ENCODE results near the gene RGS1. TPM values are rescaled to one million over a fixed set of nuclear protein-coding genes. Genes with fewer than 3 reads are reported as not detected.

RGS1 gene
- total and polyA plus RNA-seq, 11 donors, result 0.28 to 20.4 (median 1.1) TPM; not detected in 1

DNA sequence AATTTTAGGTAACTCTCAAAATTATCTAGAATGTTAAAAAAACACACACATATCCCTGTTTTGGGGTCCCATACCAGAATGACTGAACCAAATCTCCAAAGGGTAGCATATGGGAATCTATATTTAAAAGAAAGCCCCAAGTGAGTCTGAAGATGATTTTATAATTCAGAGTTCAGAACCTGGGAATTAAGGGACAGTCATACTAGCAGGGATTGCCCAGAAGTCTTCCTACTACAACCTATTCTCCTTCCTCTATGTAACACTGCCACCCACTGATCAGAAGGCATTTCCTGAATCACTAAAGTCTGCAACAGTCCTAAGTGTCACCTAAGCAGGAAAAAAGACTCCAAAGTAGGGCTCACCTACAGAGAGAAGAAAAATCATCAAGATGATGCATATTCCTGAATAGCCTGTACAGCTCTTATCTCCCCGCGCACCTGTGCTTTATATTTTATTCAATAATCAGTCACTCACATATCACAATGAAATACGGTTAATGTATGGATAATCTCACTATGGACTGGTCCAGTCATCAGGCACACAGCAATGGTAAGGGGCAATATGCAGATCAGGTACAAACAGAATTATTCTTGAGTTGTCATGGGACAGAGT lies 4.9 kb downstream of the RGS1 start:
- Histone ChIP-seq H3K27ac (peak overlapping the region in 1 of 12 donors; percentile 71), H3K9me3 (no peaks in the 10 kb centered on the region), H3K4me3 (no peak overlapping the region), H3K36me3 (no peaks in the 10 kb centered on the region), H3K27me3 (no peaks in the 10 kb centered on the region), H3K4me1 (no peaks in the 10 kb centered on the region)
- DNase-seq, result no peak
- peak in 9 of 12 donors; percentile 8 to 50 (median 32) for TF ChIP-seq CTCF (IDR thresholded peaks at IDR 0.05)
- TF ChIP-seq POLR2A (IDR thresholded peaks at IDR 0.05), result no peak
- 91 to 94% (median 93%) methylated on average over 3 of the region's 3 CpGs for WGBS, 4 donors
- intact Hi-C loops (cut with DNase I), result no loop called here
- ATAC-seq, result peak in 3 of 4 donors; percentile 47 to 82 (median 81)

DNA sequence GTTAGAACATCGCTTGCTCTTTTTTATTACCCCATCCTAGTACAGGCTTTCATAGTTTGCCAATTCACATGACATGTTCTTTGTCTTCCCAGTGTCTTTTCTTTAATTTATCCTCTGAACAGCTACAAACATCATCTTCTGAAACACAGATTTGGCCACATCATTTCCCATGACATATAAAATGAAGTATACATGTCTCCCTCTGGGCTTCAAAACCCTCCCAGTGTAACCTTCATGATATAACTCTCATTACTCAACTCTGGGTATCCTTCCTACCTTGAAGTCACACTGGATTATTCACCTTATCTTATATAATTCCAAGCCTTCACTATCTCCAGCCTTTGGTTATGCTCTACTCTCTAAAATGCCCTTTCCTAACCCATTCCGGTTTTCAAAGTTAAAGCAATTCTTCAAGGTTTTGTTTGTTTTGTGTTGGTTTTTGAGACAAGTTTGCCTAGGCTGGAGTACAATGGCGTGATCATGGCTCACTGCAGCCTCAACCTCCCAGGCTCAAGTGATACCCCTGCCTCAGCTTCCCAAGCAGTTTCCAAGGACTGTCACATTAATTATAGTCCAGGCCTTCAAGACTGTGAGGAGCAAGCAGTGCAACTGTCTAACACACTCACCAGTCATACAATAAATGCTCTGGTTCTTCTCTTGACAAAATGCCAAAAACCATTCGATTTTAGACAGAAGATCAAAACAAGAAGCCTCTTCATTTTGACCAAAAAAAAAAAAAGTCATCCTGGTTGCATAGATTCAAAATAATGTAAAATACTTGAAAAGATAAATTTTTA lies 5.8 kb downstream of the RGS1 start:
- Histone ChIP-seq H3K9me3 (no peaks in the 10 kb centered on the region), H3K27me3 (no peaks in the 10 kb centered on the region), H3K4me1 (no peaks in the 10 kb centered on the region), H3K27ac (peak overlapping the region in 1 of 12 donors; percentile 71), H3K36me3 (no peaks in the 10 kb centered on the region), H3K4me3 (no peak overlapping the region)
- no peak for DNase-seq
- ATAC-seq, result no peak
- intact Hi-C loops (cut with DNase I), result no loop called here
- 85 to 90% (median 88%) methylated on average over 4 of the region's 4 CpGs for WGBS, 4 donors
- TF ChIP-seq CTCF (IDR thresholded peaks at IDR 0.05) (no peak), POLR2A (IDR thresholded peaks at IDR 0.05) (no peak)

DNA sequence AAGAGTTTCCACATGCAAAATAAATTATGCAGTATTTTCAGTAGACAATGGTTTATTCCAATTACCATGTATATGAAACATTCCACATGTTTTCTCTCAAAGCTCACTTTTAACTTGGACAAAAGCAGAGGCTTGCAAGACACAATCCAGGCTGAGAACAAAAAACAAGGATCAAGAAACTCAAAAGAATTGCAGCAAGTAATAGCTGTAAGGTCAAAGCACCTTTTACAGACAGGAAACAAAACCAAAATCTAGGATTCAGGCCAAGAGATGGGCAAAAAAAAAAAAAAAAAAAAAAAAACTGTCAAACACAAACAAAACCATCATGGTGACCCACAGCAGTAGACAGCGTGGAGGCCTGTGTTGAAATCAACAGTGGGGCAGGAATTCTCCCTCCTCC lies 9.3 kb downstream of the RGS1 start:
- Histone ChIP-seq H3K9me3 (no peaks in the 10 kb centered on the region), H3K4me1 (no peaks in the 10 kb centered on the region), H3K4me3 (no peak overlapping the region), H3K27ac (peak overlapping the region in 1 of 12 donors; percentile 6), H3K36me3 (no peaks in the 10 kb centered on the region), H3K27me3 (no peaks in the 10 kb centered on the region)
- 69 to 85% (median 80%) methylated on average over 1 of the region's 1 CpG for WGBS, 4 donors
- no peak for DNase-seq
- intact Hi-C loops (cut with DNase I), result no loop called here
- no peak for ATAC-seq
- no peak for TF ChIP-seq POLR2A (IDR thresholded peaks at IDR 0.05)
- TF ChIP-seq CTCF (IDR thresholded peaks at IDR 0.05), result no peak

DNA sequence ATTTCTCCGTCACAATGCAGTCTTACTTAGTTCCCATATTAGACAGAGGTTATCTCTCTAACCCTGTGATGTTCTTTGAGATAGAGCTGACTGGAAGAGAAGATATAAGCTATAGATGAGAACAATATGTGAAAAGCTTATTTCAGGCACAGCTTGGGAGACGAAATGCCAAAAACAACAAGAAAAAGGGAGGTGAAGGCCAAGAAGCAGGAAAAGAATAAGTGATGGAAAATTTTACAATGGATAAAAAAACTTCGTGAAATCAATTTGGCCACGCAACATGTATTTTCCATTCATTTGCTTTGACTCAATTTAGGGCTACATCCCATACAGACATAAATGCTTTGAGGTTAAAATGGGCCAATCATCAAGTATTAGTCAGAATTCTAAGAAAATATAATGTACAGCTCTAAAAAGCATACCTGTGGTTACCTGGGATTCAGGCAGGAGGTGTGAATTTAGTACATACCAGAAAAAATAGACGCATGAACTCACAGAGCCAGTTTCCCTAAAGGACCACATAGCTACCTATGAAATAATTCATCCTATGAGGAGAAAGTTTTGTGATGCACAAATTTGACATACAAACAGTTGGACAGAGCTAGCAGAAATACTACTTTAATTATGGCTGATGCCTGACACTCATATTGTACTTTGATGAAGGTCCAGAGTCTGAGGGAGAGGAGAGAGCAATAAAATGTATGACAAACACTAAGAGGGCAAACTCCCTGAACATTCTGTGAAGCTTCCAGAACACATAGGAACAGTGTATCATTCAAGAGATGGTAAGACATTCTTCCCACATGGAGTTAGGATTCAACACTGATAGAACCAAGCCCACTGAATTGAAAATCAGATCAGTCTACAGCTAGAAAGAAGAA lies 12.1 kb downstream of the RGS1 start:
- no peaks in the 10 kb centered on the region for H3K4me1 ChIP-seq
- no peaks in the 10 kb centered on the region for H3K27me3 ChIP-seq
- TF ChIP-seq POLR2A (IDR thresholded peaks at IDR 0.05) (no peak), CTCF (IDR thresholded peaks at IDR 0.05) (no peak)
- H3K36me3 ChIP-seq, result no peaks in the 10 kb centered on the region
- no peak for ATAC-seq
- intact Hi-C loops (cut with DNase I), result no loop called here
- H3K27ac ChIP-seq, result peak overlapping the region in 2 of 12 donors; percentile 30 to 35
- 75 to 79% (median 77%) methylated on average over 5 of the region's 5 CpGs for WGBS, 4 donors
- H3K9me3 ChIP-seq, result no peaks in the 10 kb centered on the region
- no peak overlapping the region for H3K4me3 ChIP-seq
- DNase-seq, result no peak
